ENCODE results near the gene ZSWIM5.

DNA sequence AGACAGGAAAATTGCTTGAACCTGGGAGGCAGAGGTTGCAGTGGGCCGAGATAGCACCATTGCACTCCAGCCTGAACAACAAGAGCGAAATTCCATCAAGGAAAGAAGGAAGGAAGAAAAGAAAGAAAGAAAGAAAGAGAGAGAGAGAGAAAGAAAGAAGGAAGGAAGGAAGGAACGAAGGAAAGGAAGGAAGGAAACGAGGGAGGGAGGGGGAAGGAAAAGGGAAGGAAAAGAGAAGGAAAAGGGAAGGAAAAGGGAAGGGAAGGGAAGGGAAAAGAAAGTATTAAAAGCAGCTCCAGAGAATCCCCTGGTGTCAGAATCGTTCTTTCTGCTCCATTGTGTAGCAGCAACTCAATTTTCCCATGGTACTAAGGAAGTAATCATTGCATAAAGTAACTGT is 19.2 kb upstream of the ZSWIM5 start:
- TF ChIP-seq EZH2 (IDR thresholded peaks at IDR 0.05; ENCODE audit: borderline replicate concordance, insufficient read depth, low read depth, low read length, poor library complexity, severe bottlenecking) (no peak), CTCF (IDR thresholded peaks at IDR 0.05) (no peak)
